HEK293T (cell line): ENCODE data around the gene WIPF3.

ENCODE experiments used
- ARNT ChIP-seq: fragments of 450-650 bp; IDR thresholded peaks from 2 replicates; pipeline ENCODE4 v1.6.1; 2017; ENCODE audit warnings: mild to moderate bottlenecking
- CTBP1 ChIP-seq: fragments of 450-650 bp; IDR thresholded peaks from 2 replicates; pipeline ENCODE4 v1.6.1; 2016; ENCODE audit warnings: borderline replicate concordance
- FOXK2 ChIP-seq: fragments of 450-650 bp; IDR thresholded peaks from 2 replicates; pipeline ENCODE4 v1.6.1; 2016; ENCODE audit warnings: mild to moderate bottlenecking
- FOXM1 ChIP-seq: fragments of 450-650 bp; IDR thresholded peaks from 2 replicates; pipeline ENCODE4 v1.6.1; 2017; ENCODE audit warnings: mild to moderate bottlenecking, borderline replicate concordance
- SP1 ChIP-seq: fragments of 450-650 bp; IDR thresholded peaks from 2 replicates; pipeline ENCODE4 v1.6.1; 2017
- SUZ12 ChIP-seq: fragments of 450-650 bp; IDR thresholded peaks from 2 replicates; pipeline ENCODE4 v1.6.1; 2016; ENCODE audit warnings: mild to moderate bottlenecking
- TARDBP ChIP-seq: fragments of 450-650 bp; IDR thresholded peaks from 2 replicates; pipeline ENCODE4 v1.6.1; 2016

- no peak for TF ChIP-seq ARNT
- no peak for TF ChIP-seq TARDBP
- TF ChIP-seq SUZ12 = no peak
- no peak for TF ChIP-seq SP1
- TF ChIP-seq CTBP1 = no peak
- no peak for TF ChIP-seq FOXK2
- TF ChIP-seq FOXM1 = no peak
Observed at GRCh38 chr7:29955799-29956486, 149.6 kb downstream of the WIPF3 start.
